ENCODE data around the gene RYR1. TPM values are rescaled to one million over a fixed set of nuclear protein-coding genes. Genes with fewer than 3 reads are reported as not detected.
"Not testable (repeated sequence)": the region's sequence is repeated elsewhere in the genome, so short reads cannot be mapped to it uniquely, and the experiment has no call there.

Gene RYR1
- total RNA-seq, 1 experiment from 2014 or later: not detected

DNA sequence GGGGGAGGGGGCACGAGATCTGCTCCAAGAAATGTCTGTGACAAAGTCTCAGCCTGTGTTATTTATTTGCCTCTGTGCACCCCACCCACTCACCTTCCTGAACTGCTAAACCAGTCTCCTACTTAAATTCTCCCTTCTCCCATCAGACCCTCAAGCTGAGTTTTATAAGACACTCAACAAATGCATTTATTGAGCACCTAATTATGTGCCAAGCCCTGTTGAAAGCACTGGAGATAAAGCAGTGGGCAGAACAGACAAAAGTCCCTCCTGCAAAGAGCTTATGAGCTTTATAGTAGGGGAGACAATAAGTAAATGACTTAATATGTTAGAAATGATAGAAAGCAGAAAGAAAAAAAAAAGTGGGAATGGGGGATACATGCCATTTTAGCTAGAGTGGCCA is 34.0 kb upstream of the RYR1 start:
- no peak for DNase-seq (ENCODE audit: low spot score)

DNA sequence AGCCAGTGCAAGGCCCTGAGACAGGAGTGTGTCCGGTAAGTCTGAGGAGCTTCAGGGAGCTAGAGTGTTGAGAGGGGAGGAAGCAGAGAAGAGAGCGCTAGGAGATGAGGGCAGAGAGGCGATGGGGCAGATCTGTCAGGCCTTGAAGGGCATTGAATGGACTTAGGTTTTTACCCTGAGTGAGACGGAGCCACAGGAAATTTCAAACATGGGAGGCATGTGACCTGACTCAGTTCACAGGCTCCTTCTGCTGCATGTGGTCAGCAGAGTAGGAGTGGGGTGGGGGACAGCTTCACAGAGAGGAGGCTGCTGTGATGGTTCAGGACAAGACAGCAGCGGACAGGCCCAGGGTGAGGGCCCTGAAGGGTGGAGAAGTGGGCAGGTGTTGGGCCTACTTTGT is 33.1 kb upstream of the RYR1 start:
- no peak for DNase-seq (ENCODE audit: low spot score)

DNA sequence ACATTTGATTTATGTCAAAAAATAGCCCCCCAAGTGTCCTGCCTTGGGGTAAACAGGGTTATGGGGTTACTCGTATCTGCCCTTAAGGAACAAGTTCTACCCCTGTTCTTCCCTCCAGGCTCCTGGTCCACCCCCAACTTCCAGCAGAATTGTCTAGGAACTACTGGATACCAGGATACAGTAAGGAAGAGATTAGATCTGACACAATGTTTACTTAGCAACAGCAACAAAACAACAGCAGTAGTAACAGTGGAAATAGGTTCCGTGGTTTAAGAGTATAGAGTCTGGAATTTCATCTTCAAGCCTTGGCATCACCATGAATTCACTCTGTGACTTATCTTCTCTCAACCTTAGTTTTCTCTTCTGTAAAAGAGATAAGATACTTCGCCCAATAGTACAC is 32.3 kb upstream of the RYR1 start:
- DNase-seq (ENCODE audit: low spot score): no peak

DNA sequence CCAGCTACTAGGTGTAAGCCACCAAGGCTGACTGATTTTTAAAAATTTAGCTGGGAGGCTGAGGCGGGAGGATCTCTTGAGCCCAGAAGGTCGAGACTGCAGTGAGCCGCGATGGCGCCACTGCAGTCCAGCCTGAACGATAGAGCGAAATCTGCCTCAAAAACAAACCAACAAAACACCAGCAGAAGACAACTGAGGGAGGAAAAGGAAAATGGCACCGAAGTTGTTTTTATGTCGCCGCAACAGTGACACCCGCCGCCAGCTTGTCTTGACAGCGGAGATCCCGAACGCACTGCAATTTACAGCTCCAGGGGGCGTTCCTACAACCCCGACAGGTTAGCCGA is 30.9 kb upstream of the RYR1 start:
- no peak for DNase-seq (ENCODE audit: low spot score)

DNA sequence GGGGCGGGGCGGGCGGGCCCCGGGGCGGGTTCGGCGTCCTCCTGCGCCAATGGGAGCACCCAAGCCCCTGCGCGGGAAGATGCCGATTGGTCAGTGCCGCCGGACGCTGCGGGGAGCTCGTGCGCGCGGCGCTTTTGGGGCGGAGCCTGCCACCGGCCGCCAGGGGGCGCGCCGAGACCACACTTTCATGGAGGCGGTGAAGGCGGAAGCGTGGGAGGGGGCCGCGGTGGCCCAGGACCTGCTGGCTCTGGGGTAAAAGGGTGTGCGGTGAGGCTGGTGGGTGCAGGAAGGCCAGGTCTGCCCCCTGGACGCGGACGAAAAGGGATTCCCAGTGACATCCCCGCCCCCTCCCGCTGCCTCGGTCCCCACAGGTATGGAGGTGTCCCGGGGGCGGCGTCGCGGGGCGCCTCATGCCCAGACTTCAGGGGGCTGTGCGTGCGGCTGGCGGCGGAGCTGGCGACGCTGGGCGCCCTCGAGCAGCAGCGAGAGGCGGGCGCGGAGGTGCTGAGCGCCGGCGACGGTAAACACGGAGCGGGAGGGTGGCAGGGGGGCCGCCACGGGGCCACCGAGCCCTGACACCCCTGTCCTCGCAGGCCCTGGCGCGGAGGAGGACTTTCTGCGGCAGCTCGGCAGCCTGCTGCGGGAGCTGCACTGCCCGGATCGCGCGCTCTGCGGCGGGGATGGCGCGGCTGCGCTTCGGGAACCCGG is 30.4 kb upstream of the RYR1 start, which contains the start of gene FAM98C:
Gene FAM98C, plus strand, starts transcription at position 127 of the 708 bp plus-strand sequence. Its CDS starts 61 bp downstream, at position 188.
- DNase-seq (ENCODE audit: low spot score): peak; percentile 96

DNA sequence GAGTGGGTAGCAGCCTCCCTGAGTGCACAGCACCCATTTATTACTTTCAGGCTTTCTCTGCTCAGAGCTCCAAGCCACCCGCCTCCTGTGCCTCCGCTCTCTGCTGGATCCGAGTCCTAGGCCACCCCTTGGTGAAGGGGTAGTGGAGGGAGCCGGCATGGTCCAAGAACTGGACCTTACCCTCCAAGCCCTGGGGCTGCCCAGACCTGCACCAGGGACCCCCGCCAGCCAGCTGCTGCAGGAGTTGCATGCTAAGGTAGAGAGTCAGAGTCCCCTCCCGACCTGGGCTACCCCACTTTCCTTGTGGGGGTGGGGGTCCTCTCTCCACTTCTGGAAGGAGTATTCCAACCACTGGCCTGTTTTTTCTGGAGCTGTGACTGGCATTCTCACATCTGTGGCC is 28.6 kb upstream of the RYR1 start:
- DNase-seq (ENCODE audit: low spot score): no peak

DNA sequence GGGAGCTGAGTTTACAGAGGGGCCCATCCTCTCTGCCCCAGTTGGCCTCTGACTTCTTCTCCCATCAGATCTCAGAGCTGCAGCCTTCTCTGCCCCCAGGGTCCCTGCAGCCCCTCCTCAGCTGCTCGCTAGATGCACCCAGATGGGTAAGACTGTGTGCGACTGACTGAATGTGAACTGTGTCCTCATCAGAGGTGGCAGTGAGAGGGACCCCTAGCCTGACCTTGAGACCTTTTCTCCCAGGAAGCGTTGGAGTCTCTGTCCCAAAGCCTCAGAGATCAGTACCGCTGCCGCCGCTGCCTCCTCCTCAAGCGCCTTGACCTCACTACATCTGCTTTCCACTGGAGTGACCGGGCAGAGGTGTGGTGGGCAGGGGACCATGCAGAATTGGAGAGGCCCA is 28.2 kb upstream of the RYR1 start:
- DNase-seq (ENCODE audit: low spot score): no peak

DNA sequence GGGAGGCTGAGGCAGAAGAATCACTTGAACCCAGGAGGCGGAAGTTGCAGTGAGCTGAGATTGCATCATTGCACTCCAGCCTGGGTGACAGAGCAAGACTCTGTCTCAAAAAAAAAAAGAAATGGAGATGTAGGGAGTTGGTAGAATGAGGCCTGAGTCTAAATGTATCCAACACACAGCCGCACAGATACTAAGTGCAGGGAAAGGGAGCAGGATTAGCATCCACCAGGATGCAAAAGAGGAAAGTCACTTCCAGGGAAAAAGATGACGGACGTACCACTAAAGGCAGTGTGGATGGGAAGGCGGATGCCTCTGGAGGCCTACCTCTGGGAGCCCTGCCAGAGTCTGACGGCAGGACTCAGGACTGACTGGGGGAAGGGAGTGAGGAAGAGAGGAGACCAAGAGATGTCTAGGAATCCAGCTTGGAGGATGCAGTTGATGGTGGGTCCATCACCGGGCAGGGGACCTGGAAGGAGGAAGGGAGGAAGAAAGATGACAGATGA is 23.8 kb upstream of the RYR1 start:
- no peak for DNase-seq (ENCODE audit: low spot score)

DNA sequence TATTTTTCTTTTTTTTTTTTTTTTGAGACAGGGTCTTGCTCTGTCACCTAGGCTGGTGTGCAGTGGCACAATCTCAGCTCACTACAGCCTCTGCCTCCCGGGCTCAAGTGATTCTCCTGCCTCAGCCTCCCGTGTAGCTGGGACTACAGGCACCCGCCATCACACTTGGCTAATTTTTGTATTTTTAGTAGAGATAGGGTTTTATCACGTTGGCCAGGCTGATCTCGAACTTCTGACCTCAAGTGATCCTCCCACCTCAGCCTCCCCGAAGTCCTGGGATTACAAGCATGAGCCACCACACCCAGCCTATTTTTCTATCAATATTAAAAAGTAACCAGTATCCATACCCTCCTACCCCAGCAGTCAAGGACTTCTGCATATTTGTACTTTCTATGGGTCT is 23.1 kb upstream of the RYR1 start:
- DNase-seq (ENCODE audit: low spot score): not testable (repeated sequence)

DNA sequence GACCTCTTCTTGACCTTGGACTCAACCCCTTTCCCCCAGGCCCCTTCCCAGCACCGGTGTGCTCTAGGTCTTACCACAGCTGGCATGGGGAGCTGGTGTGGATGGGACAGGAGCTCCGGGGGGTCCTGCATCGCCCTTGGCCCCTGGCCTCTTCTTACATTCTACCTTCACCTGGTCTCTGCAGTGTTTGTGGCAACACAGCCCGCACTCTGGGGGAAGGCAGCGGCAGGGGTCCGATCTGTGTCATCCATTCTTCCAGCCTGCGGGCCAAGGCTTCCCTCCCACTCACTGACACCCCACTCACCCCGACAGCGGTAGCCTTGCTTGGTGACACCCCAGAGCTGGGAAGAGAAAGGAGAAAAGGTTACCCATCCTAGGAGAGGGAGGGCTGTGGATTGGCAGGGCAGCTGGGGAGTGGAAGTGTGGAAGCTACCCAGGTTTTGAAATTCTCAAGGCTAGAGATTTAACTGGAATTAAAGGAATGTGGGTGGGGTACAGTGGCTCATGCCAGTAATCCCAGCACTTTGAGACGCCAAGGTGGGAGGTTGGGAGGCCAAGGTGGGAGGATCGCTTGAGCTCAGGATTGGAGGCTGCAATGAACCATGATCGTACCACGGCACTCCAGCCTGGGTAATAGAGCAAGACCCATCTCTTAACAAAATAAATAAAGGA is 22.3 kb upstream of the RYR1 start:
- no peak for DNase-seq (ENCODE audit: low spot score)

DNA sequence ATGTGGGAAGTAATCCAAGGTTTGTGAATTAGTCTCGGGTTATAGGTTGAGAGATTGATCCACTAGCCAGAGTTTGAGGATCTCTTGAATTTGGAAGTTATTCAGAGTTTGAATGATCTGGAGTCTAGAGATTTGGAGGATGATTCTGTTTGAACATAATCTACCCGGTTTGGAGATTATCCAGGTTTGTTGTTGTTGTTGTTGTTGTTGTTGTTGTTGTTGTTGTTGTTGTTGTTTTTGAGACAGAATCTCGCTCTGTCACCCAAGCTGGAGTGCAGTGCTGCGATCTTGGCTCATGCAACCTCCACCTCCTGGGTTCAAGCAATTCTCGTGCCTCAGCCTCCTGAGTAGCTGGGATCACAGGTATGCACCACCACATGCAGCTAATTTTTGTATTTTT is 21.6 kb upstream of the RYR1 start:
- not testable (repeated sequence) for DNase-seq (ENCODE audit: low spot score)

DNA sequence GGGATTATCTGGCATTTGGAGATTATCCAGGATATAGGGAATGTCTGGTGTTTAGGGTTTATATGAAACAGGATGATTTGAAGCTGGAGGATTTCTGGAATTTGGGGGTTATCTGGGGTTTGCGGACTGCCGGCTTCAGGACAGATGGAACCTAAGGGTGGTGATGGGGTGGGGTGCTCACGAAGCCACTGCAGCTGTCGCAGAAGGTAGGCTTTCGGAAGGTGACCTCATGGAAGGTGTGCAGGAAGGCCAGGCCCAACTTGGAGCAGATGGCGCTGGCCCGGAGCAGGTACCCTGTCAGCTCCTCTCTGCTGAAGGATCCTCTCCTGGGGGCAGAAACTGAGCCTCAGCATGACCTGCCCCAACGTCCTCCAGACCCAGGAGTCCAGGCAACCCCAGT is 21.0 kb upstream of the RYR1 start:
- no peak for DNase-seq (ENCODE audit: low spot score)

DNA sequence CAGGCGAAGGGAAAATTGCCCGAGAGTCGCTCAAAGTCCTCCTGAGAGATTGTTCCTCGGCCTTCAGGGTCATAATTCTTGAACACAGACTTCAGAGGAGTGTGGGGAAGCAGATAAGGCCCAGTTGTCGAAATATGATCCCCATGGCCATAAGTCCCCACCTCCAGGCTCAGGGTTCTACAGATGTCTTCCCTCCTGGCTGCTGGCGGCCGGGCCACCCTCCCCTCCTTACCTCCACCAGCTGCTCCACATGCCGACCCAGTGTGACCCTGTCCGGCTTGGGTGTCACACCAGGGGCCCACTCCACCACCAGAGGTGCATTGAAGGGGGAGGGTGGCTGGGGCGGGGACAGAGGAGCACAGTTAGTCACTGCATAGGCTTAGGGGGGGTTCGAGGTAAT is 20.5 kb upstream of the RYR1 start:
- DNase-seq (ENCODE audit: low spot score): no peak

DNA sequence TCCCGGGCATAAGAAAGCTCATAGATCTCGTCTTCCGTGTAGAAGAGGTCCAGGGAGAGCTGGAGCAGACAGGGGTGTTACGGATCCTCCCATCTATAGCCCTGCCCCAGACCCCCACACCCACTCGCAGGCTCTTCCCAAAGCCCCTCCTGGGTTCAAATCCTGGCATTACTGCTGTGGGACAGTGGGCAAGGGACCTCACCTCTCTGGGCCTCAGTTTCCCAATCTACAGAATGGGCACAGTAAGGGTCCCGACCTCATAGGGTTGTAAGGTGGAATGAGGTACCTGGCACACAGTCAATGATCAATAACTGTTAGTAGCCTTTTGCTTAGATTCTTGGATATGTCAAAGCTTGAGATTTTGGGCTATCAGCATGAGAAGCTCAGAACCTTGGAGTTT is 20.1 kb upstream of the RYR1 start:
- DNase-seq (ENCODE audit: low spot score): no peak

DNA sequence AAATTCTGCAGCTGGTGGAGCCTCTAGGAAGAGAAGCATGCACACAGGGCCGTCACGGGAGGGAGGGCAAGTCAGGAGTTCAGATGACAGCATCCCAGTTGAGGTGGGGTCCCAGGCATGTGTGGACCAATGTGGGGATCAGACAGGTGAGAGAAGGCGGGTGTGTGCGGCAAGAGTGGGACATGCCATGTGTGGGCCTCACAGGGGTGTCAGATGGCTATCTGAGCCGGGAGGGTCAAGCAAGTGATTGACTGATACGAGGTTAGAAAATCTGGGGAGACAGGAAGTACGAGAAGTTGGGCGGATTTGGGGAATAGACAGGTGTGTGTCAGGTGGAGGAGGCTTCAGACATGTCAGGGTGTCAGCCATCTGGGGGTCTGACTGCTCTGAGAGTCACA is 16.3 kb upstream of the RYR1 start:
- no peak for DNase-seq (ENCODE audit: low spot score)

DNA sequence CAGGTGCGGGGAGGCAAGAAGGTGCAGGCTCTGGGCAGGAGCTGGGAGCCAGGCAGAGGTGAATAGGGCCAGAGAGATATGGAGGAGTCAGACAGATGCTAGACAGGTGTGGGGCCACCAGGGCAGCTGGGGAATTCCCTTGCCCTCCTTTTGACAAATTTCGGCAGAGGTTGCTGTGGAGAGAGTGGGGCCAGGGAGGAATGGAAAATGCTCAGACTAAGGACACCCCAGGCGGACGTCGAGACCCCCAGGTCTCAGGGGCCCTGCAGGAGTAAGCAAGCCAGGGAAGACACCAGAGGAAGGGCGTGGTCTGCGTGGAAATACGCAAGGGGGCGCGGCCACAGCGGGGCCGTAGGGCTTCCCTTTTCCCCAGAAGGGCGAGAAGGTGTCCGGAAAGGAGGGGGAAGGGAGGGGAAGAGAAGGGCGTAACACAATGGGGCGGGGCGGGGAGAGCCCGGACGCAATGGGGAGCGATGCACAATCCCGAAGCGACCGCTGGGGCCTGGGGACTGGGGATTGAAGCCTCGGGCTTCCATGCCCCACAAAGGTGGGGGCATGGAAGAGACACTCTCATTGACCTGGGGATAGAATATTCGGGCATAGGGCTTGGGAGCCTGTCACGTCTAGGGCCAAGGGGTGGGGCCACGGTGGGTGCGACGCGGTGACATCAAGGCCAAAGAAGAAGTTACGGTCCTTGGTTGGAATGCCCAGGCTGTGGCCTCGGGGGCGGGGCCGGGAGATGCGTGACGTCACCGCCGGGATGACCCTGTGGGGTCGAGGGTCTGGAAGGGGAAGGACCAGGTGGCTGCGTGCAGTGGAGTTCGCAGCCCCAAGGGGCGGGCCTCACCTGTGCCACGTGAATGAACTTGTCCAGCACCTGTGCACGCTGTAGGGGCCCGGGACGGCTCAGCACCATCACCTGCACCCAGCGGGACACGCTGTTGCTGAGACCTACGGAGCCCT is 15.7 kb upstream of the RYR1 start:
- no peak for DNase-seq (ENCODE audit: low spot score)

DNA sequence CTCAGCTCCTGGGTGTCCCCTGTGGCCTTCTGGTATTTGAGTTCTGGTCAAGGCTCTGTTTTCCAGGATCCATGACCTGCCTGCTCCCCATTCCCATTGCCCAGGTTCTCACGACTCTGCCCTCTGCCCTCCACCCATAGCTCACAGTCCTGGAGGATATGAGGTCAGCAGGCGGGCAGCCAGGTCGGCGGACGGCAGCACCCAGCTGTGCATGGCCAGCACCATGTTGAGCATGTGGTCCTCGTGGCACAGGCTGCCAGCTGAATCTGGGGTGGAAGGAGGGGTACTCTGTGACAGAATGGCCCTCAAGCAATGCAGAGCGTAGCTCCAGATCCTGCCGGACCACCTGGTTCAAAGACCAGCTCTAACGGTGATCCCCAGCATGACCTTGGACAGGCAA is 12.6 kb upstream of the RYR1 start:
- no peak for DNase-seq (ENCODE audit: low spot score)

DNA sequence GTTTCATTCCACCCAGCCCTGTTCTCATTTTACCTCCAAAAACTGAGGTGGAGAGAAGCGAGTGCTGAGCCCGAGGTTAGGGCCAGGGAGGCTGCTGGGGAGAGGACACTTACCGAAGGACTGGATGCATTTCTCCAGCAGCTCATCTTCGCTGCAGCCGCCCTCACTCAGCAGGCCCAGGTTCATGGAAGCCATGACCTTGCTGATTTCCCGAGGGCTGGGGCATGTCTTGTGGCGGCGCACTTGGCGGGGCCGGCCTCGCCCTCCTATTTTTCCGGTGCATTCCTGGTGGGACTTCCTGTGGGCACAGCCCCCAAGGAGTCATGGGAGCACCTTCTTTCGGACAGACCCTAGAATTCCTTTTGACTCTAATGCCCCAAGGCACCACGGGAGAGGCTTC is 11.6 kb upstream of the RYR1 start:
- no peak for DNase-seq (ENCODE audit: low spot score)

DNA sequence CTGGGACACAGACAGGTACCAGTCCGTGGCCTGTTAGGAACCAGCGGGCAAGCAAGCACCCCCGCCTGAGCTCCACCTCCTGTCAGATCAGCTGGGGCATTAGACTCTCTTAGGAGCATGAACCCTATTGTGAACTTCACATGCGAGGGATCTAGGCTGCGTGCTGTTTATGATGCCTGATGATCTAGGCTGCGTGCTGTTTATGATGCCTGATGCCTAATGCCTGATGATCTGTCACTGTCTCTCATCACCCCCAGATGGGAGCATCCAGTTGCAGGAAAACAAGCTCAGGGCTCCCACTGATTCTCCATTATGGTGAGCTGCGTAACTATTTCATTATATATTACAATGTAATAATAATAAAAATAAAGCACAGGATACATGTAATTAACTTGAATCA is 11.1 kb upstream of the RYR1 start:
- no peak for DNase-seq (ENCODE audit: low spot score)

DNA sequence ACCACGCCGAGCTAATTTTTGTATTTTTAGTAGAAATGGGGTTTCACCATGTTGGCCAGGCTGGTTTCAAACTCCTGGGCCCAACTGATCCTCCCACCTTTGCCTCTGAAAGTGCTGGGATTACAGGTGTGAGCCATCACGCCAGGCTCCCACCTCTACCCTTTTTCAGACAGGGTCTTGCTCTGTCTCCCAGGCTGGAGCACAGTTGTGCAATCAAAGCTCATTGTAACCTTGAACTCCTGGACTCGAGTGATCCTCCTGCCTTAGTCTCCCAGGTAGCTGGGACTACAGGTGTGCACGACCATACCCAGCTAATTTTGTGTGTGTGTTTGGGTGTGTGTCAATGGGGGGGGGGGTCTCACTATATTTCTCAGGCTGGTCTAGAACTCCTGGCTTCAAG is 9.2 kb upstream of the RYR1 start:
- DNase-seq (ENCODE audit: low spot score): no peak

DNA sequence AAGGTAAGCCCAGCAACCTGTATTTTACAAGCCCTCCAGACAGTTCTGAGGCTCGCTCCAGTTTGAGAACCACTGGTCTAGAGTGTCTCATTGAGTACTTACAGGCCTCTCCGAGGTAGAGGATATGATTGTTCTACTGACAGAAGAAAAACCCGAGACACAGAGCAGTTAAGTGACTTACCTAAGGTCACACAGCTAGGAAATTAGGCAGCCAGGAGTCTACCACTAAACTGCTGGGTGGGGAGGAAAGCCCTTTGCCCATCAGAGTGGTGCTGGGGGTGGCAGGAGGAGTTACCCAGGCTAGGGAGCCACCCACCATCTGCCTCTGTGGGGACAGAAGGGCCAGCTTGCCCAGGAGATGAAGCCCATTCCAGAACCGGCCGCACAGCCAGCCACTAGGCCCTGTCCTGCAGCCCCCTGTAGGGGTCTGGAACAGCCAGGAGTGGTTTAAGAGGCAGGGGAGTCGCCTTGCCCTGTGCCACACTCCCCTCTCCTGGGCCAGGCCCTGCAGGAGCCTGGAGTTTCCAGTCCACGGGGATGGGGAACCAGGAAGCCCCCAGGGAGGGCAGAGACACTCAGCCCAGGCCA is 8.2 kb upstream of the RYR1 start:
- no peak for DNase-seq (ENCODE audit: low spot score)

All from H4 (cell line).